Activated naive CD4-positive, alpha-beta T cell treated with anti-CD3 and anti-CD28 coated beads, Interleukin-2, amount 10 ng/mL, durations not matched to agents 7 days and 5 days (primary cell): ENCODE data around the gene MGAM2.
"Not testable (repeated sequence)": the region's sequence is repeated elsewhere in the genome, so short reads cannot be mapped to it uniquely, and the experiment has no call there.

Experiments
- CTCF ChIA-PET: fragments of 350-600 bp; sonication (Branson Sonifier 250); formaldehyde crosslinking; loops from one replicate; lab custom pipeline; 2021; ENCODE audit warnings: antibody characterized with exemption; lab: Charles Lee
- DNase-seq: peaks from one replicate; pipeline ENCODE4 v3.0.0-alpha.2; 2020
- H3K27ac Mint-ChIP-seq: one replicate; pipeline ENCODE4 v1.8.0; 2021; ENCODE audit warnings: mild to moderate bottlenecking, moderate library complexity, mixed read lengths
- H3K27me3 Mint-ChIP-seq: one replicate; pipeline ENCODE4 v1.8.0; 2021; ENCODE audit warnings: mild to moderate bottlenecking, mixed read lengths
- H3K36me3 Mint-ChIP-seq: one replicate; pipeline ENCODE4 v1.8.0; 2021; ENCODE audit warnings: mixed read lengths
- H3K4me1 Mint-ChIP-seq: one replicate; pipeline ENCODE4 v1.8.0; 2021; ENCODE audit warnings: mixed read lengths
- H3K4me3 Mint-ChIP-seq: one replicate; pipeline ENCODE4 v1.8.0; 2021; ENCODE audit warnings: mild to moderate bottlenecking, moderate library complexity, mixed read lengths
- H3K9me3 Mint-ChIP-seq: one replicate; pipeline ENCODE4 v1.8.0; 2021; ENCODE audit warnings: mixed read lengths

The MGAM2 gene

DNA sequence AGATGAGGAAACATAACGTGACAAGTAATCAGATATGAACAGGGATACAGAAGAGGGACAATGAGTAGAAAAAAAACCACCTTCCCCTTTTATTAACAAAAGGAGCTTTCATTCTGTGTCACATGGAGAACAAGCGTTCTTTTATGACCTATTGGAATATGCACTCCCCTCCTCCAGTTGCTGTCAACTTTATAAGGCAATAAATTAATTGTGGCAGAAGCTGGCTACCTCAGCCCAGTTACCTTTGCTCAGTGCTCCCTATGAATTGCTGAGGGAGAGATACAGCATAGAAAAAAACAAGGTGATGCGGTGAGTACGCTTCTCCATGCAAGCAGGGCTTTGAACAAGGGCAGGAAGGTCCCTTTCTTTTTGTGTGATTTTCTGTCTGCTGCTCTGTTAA, at the start of gene MGAM2:
MGAM2 (plus strand) TSS at position 220 of the 400 bp plus-strand sequence. CDS start 5,156 bp downstream, outside the sequence.
- no peak within 1 kb of the TSS for H3K4me3 Mint-ChIP-seq

DNA sequence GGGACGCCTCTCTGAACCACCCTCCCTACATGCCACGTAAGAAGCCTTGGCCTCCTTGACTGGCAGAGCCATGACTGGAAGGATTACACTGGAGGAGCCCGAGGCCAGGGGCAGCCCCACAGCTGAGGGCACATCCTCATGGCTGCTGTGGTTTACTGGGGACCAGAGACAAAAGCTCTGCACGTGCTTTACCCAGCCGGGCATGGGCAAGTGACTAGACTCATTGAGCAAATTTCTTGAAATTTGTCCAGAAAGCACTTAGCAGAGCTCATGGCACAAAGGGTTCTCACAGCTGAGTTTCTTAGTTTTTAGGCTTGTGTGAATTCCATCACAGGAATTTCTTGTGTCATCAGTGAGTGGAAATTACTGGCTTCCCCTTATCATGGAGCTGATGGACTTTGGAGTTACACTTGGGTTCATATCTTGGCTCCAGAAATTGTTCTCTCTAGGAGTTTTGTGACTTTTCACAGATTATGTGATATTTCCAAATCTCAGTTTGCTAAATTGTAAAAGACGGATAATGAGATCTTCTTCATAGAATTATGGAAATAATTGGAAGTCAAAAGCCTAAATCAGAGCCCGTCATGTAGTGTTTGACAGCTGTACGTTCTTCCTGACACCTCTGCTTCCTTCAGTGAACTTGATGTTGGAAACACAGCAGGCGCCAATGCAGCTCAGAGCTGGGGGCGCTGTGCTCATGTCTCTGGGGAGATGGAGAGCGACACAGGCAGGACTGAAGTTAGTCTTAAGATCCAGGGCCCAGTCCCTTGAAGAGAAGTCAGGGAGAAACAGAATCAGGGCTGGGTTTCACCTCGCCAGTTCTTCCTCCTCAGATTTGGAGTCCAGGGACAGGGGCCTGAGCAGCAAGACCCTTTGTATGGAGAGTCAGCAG, 47.7 kb upstream of the MGAM2 start:
- Mint-ChIP-seq H3K4me3 (no peak overlapping the region), H3K36me3 (no peaks in the 10 kb centered on the region), H3K4me1 (no peaks in the 10 kb centered on the region), H3K27me3 (no peaks in the 10 kb centered on the region), H3K27ac (no peak overlapping the region), H3K9me3 (no peaks in the 10 kb centered on the region)
- no peak for DNase-seq
- CTCF ChIA-PET, result no interaction called here

More for the DNA sequence above, at the start of gene MGAM2:
- no peak within 1 kb of the TSS for H3K27ac Mint-ChIP-seq
- no peaks in the 10 kb centered on the region for H3K36me3 Mint-ChIP-seq
- no peaks in the 10 kb centered on the region for H3K4me1 Mint-ChIP-seq
- H3K27me3 Mint-ChIP-seq, result no peaks in the 10 kb centered on the region
- CTCF ChIA-PET, result no interaction called here
- no peaks in the 10 kb centered on the region for H3K9me3 Mint-ChIP-seq
- no peak for DNase-seq

- no peak overlapping the region for H3K4me3 Mint-ChIP-seq
- H3K27ac Mint-ChIP-seq, result no peak overlapping the region
- H3K36me3 Mint-ChIP-seq, result no peaks in the 10 kb centered on the region
- DNase-seq, result no peak
- H3K27me3 Mint-ChIP-seq, result no peaks in the 10 kb centered on the region
- H3K9me3 Mint-ChIP-seq, result no peaks in the 10 kb centered on the region
- CTCF ChIA-PET, result no interaction called here
- H3K4me1 Mint-ChIP-seq, result no peaks in the 10 kb centered on the region
These were observed 45.0 kb upstream of the MGAM2 start for GRCh38 chr7:142066536-142066935.

DNA sequence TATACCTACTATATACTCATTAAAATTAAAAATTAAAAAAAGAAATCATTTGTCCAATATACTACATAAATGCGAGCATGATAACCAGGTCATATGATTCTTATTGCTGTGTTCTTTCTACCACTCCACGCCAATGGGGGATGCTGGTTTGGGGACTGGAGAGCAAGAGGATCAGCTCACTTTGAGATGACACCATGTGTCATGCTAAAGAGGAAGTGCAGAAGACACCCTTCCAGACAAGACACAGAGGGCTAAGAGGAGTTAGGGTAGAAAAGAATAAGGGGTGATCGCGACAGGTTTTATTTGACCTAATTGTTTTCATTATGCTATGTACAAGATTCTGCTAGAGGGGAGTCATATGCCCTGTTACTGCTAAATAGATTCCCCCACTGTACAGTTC, 33.8 kb upstream of the MGAM2 start:
- H3K4me1 Mint-ChIP-seq, result no peaks in the 10 kb centered on the region
- no peaks in the 10 kb centered on the region for H3K27me3 Mint-ChIP-seq
- no peak overlapping the region for H3K27ac Mint-ChIP-seq
- no peaks in the 10 kb centered on the region for H3K9me3 Mint-ChIP-seq
- no peak overlapping the region for H3K4me3 Mint-ChIP-seq
- CTCF ChIA-PET, result no interaction called here
- H3K36me3 Mint-ChIP-seq, result no peaks in the 10 kb centered on the region
- no peak for DNase-seq

GRCh38 chr7:142083605-142084004, 27.9 kb upstream of the MGAM2 start:
- DNase-seq, result no peak
- no peaks in the 10 kb centered on the region for H3K27me3 Mint-ChIP-seq
- H3K27ac Mint-ChIP-seq, result no peak overlapping the region
- no peaks in the 10 kb centered on the region for H3K36me3 Mint-ChIP-seq
- no peak overlapping the region for H3K4me3 Mint-ChIP-seq
- CTCF ChIA-PET, result no interaction called here
- no peaks in the 10 kb centered on the region for H3K4me1 Mint-ChIP-seq
- H3K9me3 Mint-ChIP-seq, result no peaks in the 10 kb centered on the region

- no peaks in the 10 kb centered on the region for H3K27me3 Mint-ChIP-seq
- CTCF ChIA-PET, result interaction anchor here (1.2 kb wide), 1 partner anchor 118 kb away, joined by 3 read pairs; no protein-coding TSS in a partner anchor
These were observed 26.1 kb upstream of the MGAM2 start for GRCh38 chr7:142085428-142085827.

GRCh38 chr7:142088022-142088714, 23.4 kb upstream of the MGAM2 start:
- Mint-ChIP-seq H3K27ac (no peak overlapping the region), H3K27me3 (no peaks in the 10 kb centered on the region), H3K4me1 (no peaks in the 10 kb centered on the region), H3K36me3 (no peaks in the 10 kb centered on the region), H3K9me3 (no peaks in the 10 kb centered on the region), H3K4me3 (no peak overlapping the region)
- no peak for DNase-seq
- CTCF ChIA-PET, result no interaction called here

More at GRCh38 chr7:142085428-142085827, 26.1 kb upstream of the MGAM2 start:
- H3K36me3 Mint-ChIP-seq, result no peaks in the 10 kb centered on the region
- H3K27ac Mint-ChIP-seq, result no peak overlapping the region
- H3K9me3 Mint-ChIP-seq, result no peaks in the 10 kb centered on the region
- H3K4me3 Mint-ChIP-seq, result no peak overlapping the region
- H3K4me1 Mint-ChIP-seq, result no peaks in the 10 kb centered on the region
- DNase-seq, result no peak

DNA sequence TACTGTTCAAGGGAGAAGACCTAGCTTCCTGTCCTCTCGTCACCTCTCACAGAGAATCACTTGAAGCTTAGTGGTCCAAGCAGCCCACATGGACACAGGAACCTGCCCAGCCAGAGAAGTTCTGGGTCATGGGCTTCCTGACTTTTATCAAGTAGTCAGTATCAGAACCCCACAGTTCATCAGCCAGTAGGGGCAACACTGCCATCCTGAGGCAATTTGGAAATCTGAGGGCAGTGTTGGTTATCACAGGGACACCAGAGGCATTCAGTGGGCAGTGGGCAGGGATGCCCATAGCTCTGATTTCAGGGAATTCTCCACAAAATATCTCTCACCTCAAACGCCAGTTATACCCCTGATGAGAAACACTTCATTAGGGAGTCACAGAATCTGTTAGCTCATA, 22.5 kb upstream of the MGAM2 start:
- Mint-ChIP-seq H3K27ac (no peak overlapping the region), H3K4me3 (no peak overlapping the region), H3K9me3 (no peaks in the 10 kb centered on the region), H3K36me3 (no peaks in the 10 kb centered on the region), H3K4me1 (no peaks in the 10 kb centered on the region), H3K27me3 (no peaks in the 10 kb centered on the region)
- CTCF ChIA-PET, result no interaction called here
- DNase-seq, result no peak

DNA sequence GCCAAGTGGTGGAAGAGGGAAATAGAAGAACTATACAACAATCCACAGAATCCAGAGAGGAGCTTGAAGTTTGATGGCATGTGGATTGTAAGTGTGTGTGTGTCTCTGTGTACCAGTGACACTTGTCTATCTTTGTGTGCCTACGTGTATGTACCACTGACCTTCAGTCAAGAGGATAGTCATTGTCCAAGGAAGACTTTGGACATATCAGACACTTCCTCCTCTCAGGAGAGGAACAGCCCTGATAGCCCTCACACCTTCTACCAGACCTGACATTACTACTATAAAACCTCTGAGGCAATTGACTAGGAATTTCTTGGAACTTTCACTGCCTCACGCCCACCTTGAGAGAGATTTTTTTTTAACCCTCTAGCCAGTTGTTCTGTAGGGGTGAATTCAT, 19.6 kb upstream of the MGAM2 start:
- Mint-ChIP-seq H3K4me3 (no peak overlapping the region), H3K27me3 (no peaks in the 10 kb centered on the region), H3K36me3 (no peaks in the 10 kb centered on the region), H3K9me3 (no peaks in the 10 kb centered on the region), H3K27ac (no peak overlapping the region), H3K4me1 (no peaks in the 10 kb centered on the region)
- CTCF ChIA-PET, result no interaction called here
- no peak for DNase-seq

DNA sequence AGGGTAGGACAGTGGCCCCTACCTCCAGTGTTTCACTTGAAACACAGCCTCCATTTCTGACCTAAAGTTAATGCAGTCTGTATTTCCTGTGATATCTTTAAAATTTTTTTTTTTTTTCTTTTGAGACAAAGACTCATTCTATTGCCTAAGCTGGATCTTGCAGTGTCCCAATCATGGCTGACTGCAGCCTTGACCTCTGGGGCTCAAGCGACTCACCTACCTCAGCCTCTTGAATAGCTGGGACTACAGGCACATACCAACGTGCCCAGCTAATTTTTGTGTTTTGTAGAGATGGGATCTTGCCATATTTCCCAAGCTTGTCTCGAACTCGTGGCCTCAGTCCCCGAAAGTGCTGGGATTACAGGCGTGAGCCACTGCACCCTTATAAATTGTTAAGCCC, 16.7 kb upstream of the MGAM2 start:
- Mint-ChIP-seq H3K36me3 (no peaks in the 10 kb centered on the region), H3K9me3 (no peaks in the 10 kb centered on the region), H3K4me3 (no peak overlapping the region), H3K27me3 (peaks cover 6% of the 10 kb centered on the region), H3K27ac (no peak overlapping the region), H3K4me1 (no peaks in the 10 kb centered on the region)
- DNase-seq, result no peak
- CTCF ChIA-PET, result no interaction called here

- no peak for DNase-seq
- Mint-ChIP-seq H3K4me1 (peaks cover 3% of the 10 kb centered on the region), H3K27ac (no peak overlapping the region), H3K36me3 (no peaks in the 10 kb centered on the region), H3K9me3 (no peaks in the 10 kb centered on the region), H3K27me3 (peaks cover 6% of the 10 kb centered on the region), H3K4me3 (no peak overlapping the region)
- CTCF ChIA-PET, result no interaction called here
These were observed 13.9 kb upstream of the MGAM2 start for GRCh38 chr7:142097571-142097970.

DNA sequence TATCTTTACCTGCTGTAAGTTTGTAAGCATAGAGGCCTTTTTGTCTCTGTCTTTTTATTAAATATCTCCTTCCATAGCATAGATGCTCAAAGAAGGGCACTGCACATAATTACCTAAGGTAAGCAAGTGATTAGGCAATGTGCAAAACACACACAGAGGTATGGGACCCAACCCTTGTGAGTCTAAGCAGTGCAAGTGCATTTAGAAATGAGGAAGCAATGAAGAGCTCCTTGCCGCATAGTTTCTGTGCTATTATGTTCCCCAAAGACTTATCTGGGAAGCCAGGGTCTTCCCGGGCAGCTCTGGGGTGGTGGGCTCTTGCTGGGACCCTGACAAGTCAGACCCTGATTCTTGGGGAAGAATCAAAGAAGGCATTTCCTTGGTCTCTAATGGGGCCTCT, 13.5 kb upstream of the MGAM2 start:
- Mint-ChIP-seq H3K4me3 (no peak overlapping the region), H3K27me3 (peaks cover 6% of the 10 kb centered on the region), H3K36me3 (no peaks in the 10 kb centered on the region), H3K9me3 (no peaks in the 10 kb centered on the region), H3K4me1 (peaks cover 3% of the 10 kb centered on the region), H3K27ac (no peak overlapping the region)
- CTCF ChIA-PET, result no interaction called here
- no peak for DNase-seq

DNA sequence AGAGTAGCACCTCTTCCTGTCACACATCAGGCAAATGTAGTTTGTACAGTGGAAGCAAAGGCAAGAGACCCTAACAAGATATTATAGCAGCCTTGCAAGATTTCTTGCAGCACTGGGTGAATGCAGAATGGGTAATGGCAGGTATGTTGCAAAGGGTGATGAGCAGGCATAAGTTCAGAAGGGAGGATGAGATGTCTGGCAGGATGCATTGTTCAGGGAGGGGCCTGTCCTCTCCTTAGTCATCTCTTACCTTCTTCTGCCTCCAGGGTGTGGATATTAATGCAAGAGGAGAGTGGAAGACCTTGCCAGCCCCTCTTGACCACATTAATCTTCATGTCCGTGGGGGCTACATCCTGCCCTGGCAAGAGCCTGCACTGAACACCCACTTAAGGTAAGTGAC, 12.2 kb upstream of the MGAM2 start:
- H3K4me1 Mint-ChIP-seq, CTCF ChIA-PET, H3K36me3 Mint-ChIP-seq, DNase-seq, H3K4me3 Mint-ChIP-seq, H3K27ac Mint-ChIP-seq, H3K9me3 Mint-ChIP-seq, H3K27me3 Mint-ChIP-seq: not testable (repeated sequence)

DNA sequence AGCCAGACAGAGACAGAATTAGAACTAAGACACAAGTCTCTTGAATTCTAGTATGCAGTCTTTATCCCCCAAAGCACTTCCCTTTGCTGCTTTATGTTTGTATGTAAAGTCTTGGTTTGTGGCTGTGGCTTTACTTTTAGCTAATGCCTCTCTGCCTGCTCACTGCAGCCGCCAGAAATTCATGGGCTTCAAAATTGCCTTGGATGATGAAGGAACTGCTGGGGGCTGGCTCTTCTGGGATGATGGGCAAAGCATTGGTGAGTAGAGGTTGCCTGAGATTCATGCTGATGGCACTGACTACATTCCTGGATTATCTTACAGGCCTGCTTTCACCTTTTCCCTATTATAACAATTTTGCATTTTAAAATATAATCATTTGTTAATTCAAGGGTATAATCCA, 10.9 kb upstream of the MGAM2 start:
- no peaks in the 10 kb centered on the region for H3K36me3 Mint-ChIP-seq
- H3K4me3 Mint-ChIP-seq, result no peak overlapping the region
- CTCF ChIA-PET, result no interaction called here
- DNase-seq, result no peak
- peaks cover 3% of the 10 kb centered on the region for H3K4me1 Mint-ChIP-seq
- no peak overlapping the region for H3K27ac Mint-ChIP-seq
- peaks cover 6% of the 10 kb centered on the region for H3K27me3 Mint-ChIP-seq
- no peaks in the 10 kb centered on the region for H3K9me3 Mint-ChIP-seq

GRCh38 chr7:142101794-142102193, 9.7 kb upstream of the MGAM2 start:
- H3K27ac Mint-ChIP-seq, H3K27me3 Mint-ChIP-seq, DNase-seq, CTCF ChIA-PET, H3K9me3 Mint-ChIP-seq, H3K4me3 Mint-ChIP-seq, H3K36me3 Mint-ChIP-seq, H3K4me1 Mint-ChIP-seq: not testable (repeated sequence)
